GM12878 (cell line): ENCODE results near the gene ECPAS. TPM values are rescaled to one million over a fixed set of nuclear protein-coding genes. Genes with fewer than 3 reads are reported as not detected.

Experiments
- ATAC-seq: fragments of 200-7000 bp; cut with Tn5 transposase; 3 replicates; pipeline ENCODE4 v1.9.1; 2020; ENCODE audit warnings: mild to moderate bottlenecking, moderate library complexity
- BruUV-seq: library from RNA; stranded (reverse); fragments of 400-500 nt; replicated peaks from 2 replicates; lab custom pipeline; 2021; lab: Mats Ljungman, UMichigan
- CTCF ChIA-PET: fragments of 300-600 bp; sonication (Branson Sonifier 250); formaldehyde crosslinking; extraction: SDS; loops from one replicate; lab custom pipeline; 2021; ENCODE audit warnings: inconsistent platforms; lab: Yijun Ruan, JAX
- POLR2A ChIA-PET: fragments of 350-600 bp; formaldehyde crosslinking; extraction: SDS; loops from one replicate; lab custom pipeline; 2021; ENCODE audit warnings: inconsistent platforms; lab: Charles Lee
- RAD21 ChIA-PET: fragments of 300-600 bp; sonication (Branson Sonifier 250); formaldehyde crosslinking; loops from one replicate; lab custom pipeline; 2023; ENCODE audit warnings: antibody characterized with exemption; ENCODE audit not compliant: unreplicated experiment; lab: Charles Lee
- SMC1A ChIA-PET: fragments of 300-600 bp; sonication (Branson Sonifier 250); formaldehyde crosslinking; loops from one replicate; lab custom pipeline; 2023; ENCODE audit not compliant: unreplicated experiment, uncharacterized antibody; lab: Charles Lee
- DNase-seq: peaks from one replicate; pipeline ENCODE4 v3.0.0-alpha.2; 2011; ENCODE audit warnings: low read depth, low spot score
- FAIRE-seq: peaks from 3 replicates; lab custom pipeline; 2011; peaks lifted over from hg19 to GRCh38; lab: Jason Lieb, UNC
- H2AFZ ChIP-seq: 2 replicates; pipeline ENCODE4 v1.6.0; 2011; ENCODE audit warnings: low read depth, low read length, control low read depth; ENCODE audit not compliant: control insufficient read depth
- H3K27ac ChIP-seq: 2 replicates; pipeline ENCODE4 v1.5.1; 2011; ENCODE audit warnings: control low read depth; ENCODE audit not compliant: control insufficient read depth, insufficient read depth
- H3K27me3 ChIP-seq, 2 experiments: replicated peaks in 1 of 2; 2 replicates each; pipeline versions ENCODE4 v1.6.0 to v1.6.1; 2011; ENCODE audit warnings: low read length in 1 of 2; ENCODE audit not compliant: control insufficient read depth in 2 of 2, insufficient read depth in 2 of 2
- H3K36me3 ChIP-seq, 2 experiments: 2 replicates each; pipeline ENCODE4 v1.5.1; 2011; ENCODE audit warnings: low read length in 1 of 2; ENCODE audit not compliant: control insufficient read depth in 2 of 2, insufficient read depth in 2 of 2
- H3K4me1 ChIP-seq: 2 replicates; pipeline ENCODE4 v1.6.1; 2011; ENCODE audit warnings: mild to moderate bottlenecking, low read length, moderate library complexity, mixed read lengths; ENCODE audit not compliant: control insufficient read depth, insufficient read depth
- H3K4me2 ChIP-seq: 2 replicates; pipeline ENCODE4 v1.6.0; 2011; ENCODE audit warnings: control low read depth; ENCODE audit not compliant: control insufficient read depth, insufficient read depth
- H3K4me3 ChIP-seq: fragments of 200-600 bp; sonication (generic); 2 replicates; pipeline ENCODE4 v1.5.1; 2016
- H3K79me2 ChIP-seq: 2 replicates; pipeline ENCODE4 v1.6.0; 2011; ENCODE audit warnings: low read length; ENCODE audit not compliant: control insufficient read depth, insufficient read depth
- H3K9ac ChIP-seq: 2 replicates; pipeline ENCODE4 v1.8.0; 2011; ENCODE audit warnings: low read length, control low read depth, mixed read lengths; ENCODE audit not compliant: control insufficient read depth, insufficient read depth
- H3K9me3 ChIP-seq: replicated peaks from 3 replicates; pipeline ENCODE4 v1.5.1; 2011; ENCODE audit warnings: mild to moderate bottlenecking, low read length; ENCODE audit not compliant: control insufficient read depth, insufficient read depth
- H4K20me1 ChIP-seq: 2 replicates; pipeline ENCODE4 v1.6.0; 2011; ENCODE audit not compliant: control insufficient read depth, insufficient read depth
- E4F1 ChIP-seq: fragments of 450-650 bp; IDR thresholded peaks from 2 replicates; pipeline ENCODE4 v1.6.1; 2018; ENCODE audit warnings: borderline replicate concordance, mild to moderate bottlenecking; ENCODE audit not compliant: partially characterized antibody
- HDAC2 ChIP-seq: fragments of 200-600 bp; sonication (generic); IDR thresholded peaks from 2 replicates; pipeline ENCODE4 v1.6.1; 2017
- HSF1 ChIP-seq: fragments of 150-350 bp; IDR thresholded peaks from 2 replicates; pipeline ENCODE4 v1.6.1; 2014; ENCODE audit warnings: mild to moderate bottlenecking, low read depth, low read length
- NFYB ChIP-seq: IDR thresholded peaks from 2 replicates; pipeline ENCODE4 v1.6.1; 2011; ENCODE audit warnings: low read depth, mild to moderate bottlenecking, low read length, improper control_type of control experiment, moderate library complexity; ENCODE audit not compliant: insufficient read depth
- RAD51 ChIP-seq: fragments of 450-650 bp; IDR thresholded peaks from 2 replicates; pipeline ENCODE4 v1.6.1; 2016; ENCODE audit warnings: moderate library complexity, mild to moderate bottlenecking, inconsistent platforms
- SREBF1 ChIP-seq: IDR thresholded peaks from 2 replicates; pipeline ENCODE4 v1.6.1; 2012; ENCODE audit warnings: mild to moderate bottlenecking, low read length
- SRF ChIP-seq, 2 experiments: IDR thresholded peaks; 2 replicates each; pipeline ENCODE4 v1.6.1; 2011; ENCODE audit warnings: low read depth in 2 of 2, low read length in 2 of 2, mild to moderate bottlenecking in 1 of 2, moderate library complexity in 1 of 2
- TAF1 ChIP-seq: IDR thresholded peaks from 2 replicates; pipeline ENCODE4 v1.6.1; 2011; ENCODE audit warnings: mild to moderate bottlenecking, low read depth, low read length, borderline replicate concordance
- TCF7 ChIP-seq: IDR thresholded peaks from 2 replicates; pipeline ENCODE4 v1.6.1; 2014; ENCODE audit warnings: antibody characterized with exemption, borderline replicate concordance
- ZBTB11 ChIP-seq: fragments of 450-650 bp; formaldehyde crosslinking; IDR thresholded peaks from 2 replicates; pipeline ENCODE4 v1.5.0; 2022; ENCODE audit warnings: mild to moderate bottlenecking, missing genetic modification characterization
- ZNF687 ChIP-seq: fragments of 450-650 bp; IDR thresholded peaks from 2 replicates; pipeline ENCODE4 v1.6.1; 2017; ENCODE audit warnings: mild to moderate bottlenecking, moderate library complexity
- WGBS: methylation state at CpG from one replicate; pipeline ENCODE4 v1.1.6; 2016; ENCODE audit warnings: low lambda C conversion rate; ENCODE audit not compliant: insufficient replicate concordance, insufficient coverage; ENCODE audit errors: missing lambda C conversion rate; 5-methylcytosine and 5-hydroxymethylcytosine counted together
- in situ Hi-C: fragments of 300-500 bp; cut with MboI; formaldehyde crosslinking; loops from 9 replicates; pipeline ENCODE4 v1.14.3; 2018; ENCODE audit warnings: mixed read lengths
- intact Hi-C: fragments of 100-400 bp; cut with micrococcal nuclease; formaldehyde crosslinking; loops from one replicate; pipeline ENCODE4 v1.14.2; 2022; ENCODE audit not compliant: unreplicated experiment
- polyA plus RNA-seq, 11 experiments: library from polyadenylated mRNA; depleted of rRNA in 4 of 11; unstranded in 6 of 11; stranded (reverse) in 5 of 11; fragments of >200 nt; fragmentation: Nextera tagmentation in 4 of 11; fragmentation: Illumina TruSeq in 1 of 11; extraction: Ambion mirVana in 4 of 11; extraction: Trizol in 1 of 11; gene quantifications; 1 replicate in 1 of 11; 2 replicates in 10 of 11; pipeline versions ENCODE4 v1.2.1 to v1.2.3, GENCODE V29; 2011 to 2016; ENCODE audit warnings: inconsistent platforms in 2 of 11, missing spikeins in 2 of 11, low read depth in 1 of 11
- total RNA-seq, 4 experiments: library from RNA; depleted of rRNA in 3 of 4; stranded (reverse); fragments of >200 nt in 3 of 4; fragmentation: Illumina TruSeq in 1 of 4; extraction: Trizol in 1 of 4; gene quantifications; 2 replicates each; pipeline versions ENCODE4 v1.2.1 to v1.2.3, GENCODE V29; 2013 to 2021

Gene ECPAS
- total and polyA plus RNA-seq, 10 of the 15 experiments (the other 5 are each of a cell fraction or from before 2014, with no cell fraction given) = 11.2 to 69.8 (median 50.1) TPM

- in situ Hi-C loops = no loop called here
- no peak for ATAC-seq
These were observed 45.5 kb downstream of the ECPAS start for GRCh38 chr9:111438541-111439235.

More at GRCh38 chr9:111438541-111439235, 45.5 kb downstream of the ECPAS start:
- POLR2A ChIA-PET = no interaction called here
- TF ChIP-seq E4F1 (no peak), ZNF687 (no peak), ZBTB11 (CRISPR knock-in tag) (no peak), RAD51 (no peak), SRF (IDR thresholded peaks at IDR 0.05; ENCODE audit: low read depth in 2 of 2, low read length in 2 of 2) (no peak), HDAC2 (no peak), NFYB (no peak), HSF1 (no peak), SREBF1 (no peak), TCF7 (no peak), TAF1 (no peak)
- TF ChIP-seq, all 136 proteins: peak for 0
- BruUV-seq = no TSS peak
- H3K4me2 ChIP-seq = no peak overlapping the region
- SMC1A ChIA-PET = no interaction called here
- no peaks in the 10 kb centered on the region for H3K4me1 ChIP-seq
- no peak for DNase-seq
- 82% methylated on average over 6 of the region's 6 CpGs for WGBS
- no peaks in the 10 kb centered on the region for H4K20me1 ChIP-seq
- no peaks in the 10 kb centered on the region for H3K9me3 ChIP-seq
- H3K79me2 ChIP-seq = no peaks in the 10 kb centered on the region
- RAD21 ChIA-PET = no interaction called here
- H3K36me3 ChIP-seq = peaks cover 0 to 15% of the 10 kb centered on the region in 2 experiments; a peak in 3 of 4 replicates
- H3K27me3 ChIP-seq = no peaks in the 10 kb centered on the region
- H3K27ac ChIP-seq = no peak overlapping the region
- intact Hi-C loops = loop anchor here (10.0 kb wide), 2 partner anchors 256 to 1726 kb away; no protein-coding TSS in a partner anchor
- no peak overlapping the region for H2AFZ ChIP-seq
- no peak for FAIRE-seq
- H3K4me3 ChIP-seq = no peak overlapping the region
- no peak overlapping the region for H3K9ac ChIP-seq
- CTCF ChIA-PET = no interaction called here
